Neural progenitor cell (in vitro differentiated cells): ENCODE measurements around the gene NDUFS8.

ENCODE experiments used
- EZH2 ChIP-seq: fragments of 200-600 bp; sonication (generic); IDR thresholded peaks from 2 replicates; pipeline ENCODE4 v1.6.1; 2017; ENCODE audit warnings: antibody characterized with exemption, mild to moderate bottlenecking, moderate library complexity
- TF ChIP-seq, protein P1 (sequence below): fragments of 200-600 bp; sonication (generic); IDR thresholded peaks from 2 replicates; pipeline ENCODE4 v1.5.1; 2017; ENCODE audit warnings: antibody characterized with exemption, mild to moderate bottlenecking

DNA sequence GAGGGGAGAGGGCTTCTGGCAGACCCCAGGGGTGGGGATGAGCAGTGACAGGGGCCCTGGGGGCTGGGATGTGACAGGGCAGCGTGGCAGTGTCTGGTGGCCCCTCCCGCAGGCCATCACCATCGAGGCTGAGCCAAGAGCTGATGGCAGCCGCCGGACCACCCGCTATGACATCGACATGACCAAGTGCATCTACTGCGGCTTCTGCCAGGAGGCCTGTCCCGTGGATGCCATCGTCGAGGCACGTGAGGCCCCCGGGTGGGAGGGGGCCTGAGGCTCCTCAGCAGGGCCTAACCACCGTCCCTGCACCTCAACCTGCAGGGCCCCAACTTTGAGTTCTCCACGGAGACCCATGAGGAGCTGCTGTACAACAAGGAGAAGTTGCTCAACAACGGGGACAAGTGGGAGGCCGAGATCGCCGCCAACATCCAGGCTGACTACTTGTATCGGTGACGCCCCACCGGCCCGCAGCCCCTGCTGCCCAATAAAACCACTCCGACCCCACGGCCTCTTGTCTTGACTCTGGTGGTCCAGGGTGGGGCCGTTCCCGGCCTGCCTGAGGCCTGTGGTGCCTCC lies 5.7 kb downstream of the NDUFS8 start:
- TF ChIP-seq, protein P1, sequence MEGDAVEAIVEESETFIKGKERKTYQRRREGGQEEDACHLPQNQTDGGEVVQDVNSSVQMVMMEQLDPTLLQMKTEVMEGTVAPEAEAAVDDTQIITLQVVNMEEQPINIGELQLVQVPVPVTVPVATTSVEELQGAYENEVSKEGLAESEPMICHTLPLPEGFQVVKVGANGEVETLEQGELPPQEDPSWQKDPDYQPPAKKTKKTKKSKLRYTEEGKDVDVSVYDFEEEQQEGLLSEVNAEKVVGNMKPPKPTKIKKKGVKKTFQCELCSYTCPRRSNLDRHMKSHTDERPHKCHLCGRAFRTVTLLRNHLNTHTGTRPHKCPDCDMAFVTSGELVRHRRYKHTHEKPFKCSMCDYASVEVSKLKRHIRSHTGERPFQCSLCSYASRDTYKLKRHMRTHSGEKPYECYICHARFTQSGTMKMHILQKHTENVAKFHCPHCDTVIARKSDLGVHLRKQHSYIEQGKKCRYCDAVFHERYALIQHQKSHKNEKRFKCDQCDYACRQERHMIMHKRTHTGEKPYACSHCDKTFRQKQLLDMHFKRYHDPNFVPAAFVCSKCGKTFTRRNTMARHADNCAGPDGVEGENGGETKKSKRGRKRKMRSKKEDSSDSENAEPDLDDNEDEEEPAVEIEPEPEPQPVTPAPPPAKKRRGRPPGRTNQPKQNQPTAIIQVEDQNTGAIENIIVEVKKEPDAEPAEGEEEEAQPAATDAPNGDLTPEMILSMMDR, result no peak
- no peak for TF ChIP-seq EZH2
